ENCODE results near the gene AMFR. TPM values are rescaled to one million over a fixed set of nuclear protein-coding genes. Genes with fewer than 3 reads are reported as not detected.

The AMFR gene
- total and polyA plus RNA-seq, 10 of the 15 experiments (the other 5 are each of a cell fraction or from before 2014, with no cell fraction given), result 8.2 to 67.6 (median 28.1) TPM

GRCh38 chr16:56349086-56349415 lies 76.3 kb downstream of the AMFR start (continued):
- TF ChIP-seq IRF4 (IDR thresholded peaks at IDR 0.05; ENCODE audit: low read depth, low read length) (no peak), LARP7 (IDR thresholded peaks at IDR 0.05) (no peak), CEBPZ (IDR thresholded peaks at IDR 0.05; ENCODE audit: low read depth, low read length) (no peak), NFYB (IDR thresholded peaks at IDR 0.05; ENCODE audit: insufficient read depth, low read depth, low read length) (no peak)

GRCh38 chr16:56348168-56349085 lies 76.9 kb downstream of the AMFR start:
- intact Hi-C loops (cut with micrococcal nuclease; ENCODE audit: unreplicated experiment) (no loop called here), in situ Hi-C loops (cut with MboI) (no loop called here)
- H3K27me3 ChIP-seq (replicated peaks in 1 of 2; ENCODE audit: control insufficient read depth in 2 of 2, insufficient read depth in 2 of 2, low read length in 1 of 2), result no peaks in the 10 kb centered on the region
- H3K9ac ChIP-seq (ENCODE audit: control insufficient read depth, insufficient read depth, low read length), result no peak overlapping the region
- H3K36me3 ChIP-seq (ENCODE audit: control insufficient read depth in 2 of 2, insufficient read depth in 2 of 2, low read length in 1 of 2), result no peaks in the 10 kb centered on the region
- no peaks in the 10 kb centered on the region for H3K4me1 ChIP-seq (ENCODE audit: control insufficient read depth, insufficient read depth, low read length)
- ChIA-PET SMC1A (ENCODE audit: uncharacterized antibody, unreplicated experiment) (no interaction called here), CTCF (no interaction called here), POLR2A (no interaction called here), RAD21 (ENCODE audit: unreplicated experiment) (no interaction called here)
- no peak overlapping the region for H3K4me2 ChIP-seq (ENCODE audit: control insufficient read depth, insufficient read depth)
- 49% methylated on average over 24 of the region's 25 CpGs for WGBS (ENCODE audit: insufficient coverage, insufficient replicate concordance, low lambda C conversion rate, missing lambda C conversion rate)
- no peak overlapping the region for H3K27ac ChIP-seq (ENCODE audit: control insufficient read depth, insufficient read depth)
- H3K4me3 ChIP-seq, result no peak overlapping the region
- H3K79me2 ChIP-seq (ENCODE audit: control insufficient read depth, insufficient read depth, low read length), result no peaks in the 10 kb centered on the region
- H2AFZ ChIP-seq (ENCODE audit: control insufficient read depth, low read depth, low read length), result no peak overlapping the region
- BruUV-seq (replicated peaks), result no TSS peak
- FAIRE-seq (no peak), ATAC-seq (no peak), DNase-seq (ENCODE audit: low read depth, low spot score) (no peak)
- H4K20me1 ChIP-seq (ENCODE audit: control insufficient read depth, insufficient read depth), result no peaks in the 10 kb centered on the region; the same call in 1 of the 2 replicates
- no peaks in the 10 kb centered on the region for H3K9me3 ChIP-seq (replicated peaks; ENCODE audit: control insufficient read depth, insufficient read depth, low read length)
- no peak for TF ChIP-seq NFYA (IDR thresholded peaks at IDR 0.05; ENCODE audit: borderline replicate concordance, low read depth, low read length)
- TF ChIP-seq RELB (IDR thresholded peaks at IDR 0.05; ENCODE audit: low read depth), result no peak
- no peak for TF ChIP-seq ATF7 (IDR thresholded peaks at IDR 0.05; ENCODE audit: low read depth)
- no peak for TF ChIP-seq BCL11A (IDR thresholded peaks at IDR 0.05; ENCODE audit: low read depth, low read length)
- TF ChIP-seq E2F4 (IDR thresholded peaks at IDR 0.05; ENCODE audit: low read depth, low read length), result no peak
- no peak for TF ChIP-seq CTCF (IDR thresholded peaks at IDR 0.05 in 2 of 3, conservative IDR thresholded peaks at IDR 0.05 in 1 of 3; ENCODE audit: control insufficient read depth in 2 of 3, extremely low read depth in 1 of 3, insufficient read depth in 1 of 3, low read depth in 3 of 3, low read length in 3 of 3)
- TF ChIP-seq POLR2AphosphoS5 (IDR thresholded peaks at IDR 0.05; ENCODE audit: low read length), result no peak
- TF ChIP-seq POLR2AphosphoS2 (IDR thresholded peaks at IDR 0.05; ENCODE audit: low read depth, low read length), result no peak
- no peak for TF ChIP-seq FOXK2 (IDR thresholded peaks at IDR 0.05)
- no peak for TF ChIP-seq PAX5 (IDR thresholded peaks at IDR 0.05; ENCODE audit: borderline replicate concordance, low read depth, low read length)
- TF ChIP-seq FOXM1 (IDR thresholded peaks at IDR 0.05; ENCODE audit: low read depth, low read length), result no peak

Data from GM12878 (cell line).